ENCODE results near the gene ZNF124. TPM values are rescaled to one million over a fixed set of nuclear protein-coding genes. Genes with fewer than 3 reads are reported as not detected.

The ZNF124 gene
- total and polyA plus RNA-seq, 2 of the 8 experiments (the other 6 are each of a cell fraction or from before 2014, with no cell fraction given): 4.6 to 39.9 TPM

GRCh38 chr1:247107694-247108093 lies 64.1 kb downstream of the ZNF124 start (continued):
- TF ChIP-seq YY1 (IDR thresholded peaks at IDR 0.05; ENCODE audit: low read depth, low read length): no peak
